ENCODE results near the gene RDX.

- TF ChIP-seq NR2C1 (IDR thresholded peaks at IDR 0.05), result no peak
- no peak for TF ChIP-seq NR2C1 (tag; IDR thresholded peaks at IDR 0.05)
- no peak for TF ChIP-seq HDAC2 (IDR thresholded peaks at IDR 0.05)
These were observed 163.3 kb downstream of the RDX start for GRCh38 chr11:110133160-110133559.

Measured in K562 (cell line).